HEK293T (cell line): Measurements from ENCODE around the gene TRAT1.

Experiments used
- ARNT ChIP-seq: fragments of 450-650 bp; IDR thresholded peaks from 2 replicates; pipeline ENCODE4 v1.6.1; 2017; ENCODE audit warnings: mild to moderate bottlenecking
- CTBP1 ChIP-seq: fragments of 450-650 bp; IDR thresholded peaks from 2 replicates; pipeline ENCODE4 v1.6.1; 2016; ENCODE audit warnings: borderline replicate concordance
- ELF4 ChIP-seq: fragments of 450-650 bp; IDR thresholded peaks from 2 replicates; pipeline ENCODE4 v1.6.1; 2017; ENCODE audit warnings: antibody characterized with exemption
- HDGF ChIP-seq: fragments of 450-650 bp; IDR thresholded peaks from 2 replicates; pipeline ENCODE4 v1.6.1; 2017; ENCODE audit warnings: antibody characterized with exemption, borderline replicate concordance
- TARDBP ChIP-seq: fragments of 450-650 bp; IDR thresholded peaks from 2 replicates; pipeline ENCODE4 v1.6.1; 2016
- TF ChIP-seq, protein P1 (sequence below): fragments of 450-650 bp; IDR thresholded peaks from 2 replicates; pipeline ENCODE4 v1.6.1; 2016

DNA sequence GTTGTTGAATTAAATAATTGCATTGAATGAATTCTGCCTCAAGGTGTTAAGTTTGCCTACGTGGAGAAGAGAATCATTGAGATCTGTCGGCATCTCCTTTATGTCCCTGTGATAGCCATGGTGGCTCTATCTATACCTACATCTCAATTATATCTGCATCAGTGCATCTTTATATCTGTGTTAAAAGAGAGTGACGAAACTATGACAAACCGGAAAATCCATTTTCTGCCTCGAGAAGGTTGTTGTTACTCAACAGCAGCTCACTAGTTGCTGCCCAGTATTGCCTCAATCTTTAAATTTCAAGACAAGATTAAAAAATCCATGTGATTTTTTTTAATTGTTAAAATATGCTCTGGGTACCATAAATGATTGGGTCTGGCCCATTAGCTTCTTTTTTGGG, 72.4 kb downstream of the TRAT1 start:
- TF ChIP-seq CTBP1, result no peak
- no peak for TF ChIP-seq HDGF
- TF ChIP-seq, protein P1, sequence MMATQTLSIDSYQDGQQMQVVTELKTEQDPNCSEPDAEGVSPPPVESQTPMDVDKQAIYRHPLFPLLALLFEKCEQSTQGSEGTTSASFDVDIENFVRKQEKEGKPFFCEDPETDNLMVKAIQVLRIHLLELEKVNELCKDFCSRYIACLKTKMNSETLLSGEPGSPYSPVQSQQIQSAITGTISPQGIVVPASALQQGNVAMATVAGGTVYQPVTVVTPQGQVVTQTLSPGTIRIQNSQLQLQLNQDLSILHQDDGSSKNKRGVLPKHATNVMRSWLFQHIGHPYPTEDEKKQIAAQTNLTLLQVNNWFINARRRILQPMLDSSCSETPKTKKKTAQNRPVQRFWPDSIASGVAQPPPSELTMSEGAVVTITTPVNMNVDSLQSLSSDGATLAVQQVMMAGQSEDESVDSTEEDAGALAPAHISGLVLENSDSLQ, result no peak
- TF ChIP-seq ARNT, result no peak
- no peak for TF ChIP-seq TARDBP
- TF ChIP-seq ELF4, result no peak
